K562 (cell line): ENCODE data around the gene CHAC1. TPM values are rescaled to one million over a fixed set of nuclear protein-coding genes. Genes with fewer than 3 reads are reported as not detected.

Experiments
- ATAC-seq: fragments of 200-7000 bp; cut with Tn5 transposase; 3 replicates; pipeline ENCODE4 v1.9.1; 2020; ENCODE audit warnings: moderate library complexity
- BruUV-seq: library from RNA; stranded (reverse); fragments of 400-500 nt; replicated peaks from 2 replicates; lab custom pipeline; 2021; lab: Mats Ljungman, UMichigan
- CTCF ChIA-PET: fragments of 300-600 bp; formaldehyde crosslinking; extraction: SDS; loops from one replicate; lab custom pipeline; 2021; ENCODE audit warnings: low intra/inter-chr PET ratio; lab: Yijun Ruan, JAX
- POLR2A ChIA-PET: fragments of 300-600, 350-650 bp; sonication (Branson Sonifier 250); formaldehyde crosslinking; extraction: SDS; loops from one replicate; lab custom pipeline; 2021; ENCODE audit warnings: antibody characterized with exemption, inconsistent platforms; lab: Yijun Ruan, JAX
- DNase-seq, 4 experiments: peaks; one replicate each; pipeline versions ENCODE4 v3.0.0 to v3.0.0-alpha.2; 2011 to 2018; ENCODE audit warnings: low spot score in 3 of 4, mixed read lengths in 3 of 4; ENCODE audit errors: extremely low read depth in 1 of 4
- FAIRE-seq: peaks from 2 replicates; lab custom pipeline; 2011; peaks lifted over from hg19 to GRCh38; lab: Jason Lieb, UNC
- H2AFZ ChIP-seq: 2 replicates; pipeline ENCODE4 v1.6.0; 2011; ENCODE audit warnings: low read depth, low read length, control low read depth, inconsistent platforms
- H3K27ac ChIP-seq: fragments of 200-600 bp; 3 replicates; pipeline ENCODE4 v1.8.0; 2011; ENCODE audit warnings: low read depth, mild to moderate bottlenecking, control low read depth, inconsistent platforms, low read length, moderate library complexity, mixed read lengths; ENCODE audit errors: extremely low read depth
- H3K27me3 ChIP-seq, 2 experiments: fragments of 300-600 bp in 1 of 2; 2 replicates in 1 of 2; 3 replicates in 1 of 2; pipeline versions ENCODE4 v1.6.0 to v1.8.0; 2011; ENCODE audit warnings: inconsistent platforms in 2 of 2, low read length in 2 of 2, mild to moderate bottlenecking in 1 of 2, mixed read lengths in 1 of 2, moderate library complexity in 1 of 2; ENCODE audit not compliant: control insufficient read depth in 2 of 2, insufficient read depth in 2 of 2
- H3K36me3 ChIP-seq: fragments of 300-600 bp; 3 replicates; pipeline ENCODE4 v1.8.0; 2011; ENCODE audit warnings: mild to moderate bottlenecking, low read length, inconsistent platforms; ENCODE audit not compliant: control insufficient read depth, insufficient read depth
- H3K4me1 ChIP-seq, 2 experiments: fragments of 200-600 bp in 1 of 2; replicated peaks in 1 of 2; 2 replicates in 1 of 2; 3 replicates in 1 of 2; pipeline versions ENCODE4 v1.5.1 to v1.8.0; 2011; ENCODE audit warnings: inconsistent platforms in 2 of 2, low read length in 2 of 2, mild to moderate bottlenecking in 1 of 2, mixed read lengths in 1 of 2, moderate library complexity in 1 of 2; ENCODE audit not compliant: control insufficient read depth in 2 of 2, insufficient read depth in 2 of 2
- H3K4me2 ChIP-seq: 2 replicates; pipeline ENCODE4 v1.6.1; 2011; ENCODE audit warnings: low read length, control low read depth, inconsistent platforms, mixed read lengths; ENCODE audit not compliant: insufficient read depth
- H3K4me3 ChIP-seq: fragments of 200-600 bp; sonication (generic), shearing (Covaris generic); 2 replicates; pipeline ENCODE4 v1.5.1; 2016; ENCODE audit warnings: control low read depth, inconsistent platforms
- H3K79me2 ChIP-seq: fragments of 200-600 bp; 3 replicates; pipeline ENCODE4 v1.8.0; 2011; ENCODE audit warnings: low read length, inconsistent platforms; ENCODE audit not compliant: control insufficient read depth, insufficient read depth
- H3K9ac ChIP-seq, 2 experiments: 2 replicates each; pipeline versions ENCODE4 v1.6.0 to v1.6.1; 2011; ENCODE audit warnings: low read depth in 2 of 2, low read length in 2 of 2, control low read depth in 1 of 2, inconsistent platforms in 1 of 2, mild to moderate bottlenecking in 1 of 2, mixed read lengths in 1 of 2; ENCODE audit not compliant: insufficient read depth in 1 of 2
- H3K9me1 ChIP-seq: one replicate; pipeline ENCODE4 v1.6.0; 2011; ENCODE audit warnings: inconsistent platforms, mild to moderate bottlenecking, low read length, moderate library complexity; ENCODE audit not compliant: control insufficient read depth, insufficient read depth
- H3K9me3 ChIP-seq: replicated peaks from 2 replicates; pipeline ENCODE4 v1.5.1; 2011; ENCODE audit warnings: low read depth, low read length, inconsistent platforms; ENCODE audit not compliant: control insufficient read depth, insufficient read depth
- H4K20me1 ChIP-seq: replicated peaks from 2 replicates; pipeline ENCODE4 v1.6.1; 2011; ENCODE audit warnings: low read length, inconsistent platforms, mixed read lengths; ENCODE audit not compliant: control insufficient read depth, insufficient read depth
- GTF2A2 ChIP-seq: IDR thresholded peaks from 2 replicates; pipeline ENCODE4 v1.6.1; 2016; ENCODE audit warnings: mild to moderate bottlenecking, missing genetic modification characterization, missing compliant biosample characterization
- SRSF1 ChIP-seq: fragments of 200-400 bp; formaldehyde crosslinking; IDR thresholded peaks from 2 replicates; pipeline ENCODE4 v1.6.1; 2017; ENCODE audit warnings: mild to moderate bottlenecking, low read depth, low read length, moderate library complexity
- WGBS: fragments of 100-300 bp; shearing (Covaris generic); methylation state at CpG from one replicate; pipeline ENCODE4 v1.1.6; 2016; ENCODE audit warnings: low coverage, mixed read lengths; ENCODE audit not compliant: insufficient coverage; ENCODE audit errors: missing lambda C conversion rate; 5-methylcytosine and 5-hydroxymethylcytosine counted together
- in situ Hi-C: fragments of 300-500 bp; cut with MboI; formaldehyde crosslinking; loops from 4 replicates; pipeline ENCODE4 v1.15.0; 2018; ENCODE audit warnings: inconsistent platforms, mixed read lengths
- intact Hi-C: fragments of 100-400 bp; cut with micrococcal nuclease; formaldehyde crosslinking; loops from 2 replicates; pipeline ENCODE4 v1.14.2; 2022
- polyA plus RNA-seq, 8 experiments: library from polyadenylated mRNA; depleted of rRNA in 4 of 8; stranded (reverse) in 5 of 8; unstranded in 3 of 8; fragments of >200 nt; fragmentation: Nextera tagmentation in 2 of 8; fragmentation: Illumina TruSeq in 1 of 8; extraction: Ambion mirVana in 2 of 8; extraction: Trizol in 1 of 8; gene quantifications; 2 replicates each; pipeline versions ENCODE4 v1.2.1 to v1.2.3, GENCODE V29; 2011 to 2014; ENCODE audit warnings: inconsistent platforms in 1 of 8, missing spikeins in 1 of 8
- total RNA-seq, 7 experiments: library from RNA; depleted of rRNA in 6 of 7; stranded (reverse); fragments of >200 nt in 6 of 7; fragmentation: Illumina TruSeq in 2 of 7; extraction: Trizol in 2 of 7; gene quantifications; 2 replicates each; pipeline versions ENCODE4 v1.2.1 to v1.2.3, GENCODE V29; 2011 to 2021; ENCODE audit warnings: low replicate concordance in 1 of 7
- TF ChIP-seq, protein P1 (sequence below): sonication (generic); formaldehyde crosslinking; IDR thresholded peaks from 2 replicates; pipeline ENCODE4 v1.8.0; 2022; ENCODE audit warnings: missing genetic modification reagents, mild to moderate bottlenecking, moderate library complexity, borderline replicate concordance
- TF ChIP-seq, protein P2 (sequence below): sonication (generic); formaldehyde crosslinking; IDR thresholded peaks from 2 replicates; pipeline ENCODE4 v1.8.0; 2023; ENCODE audit warnings: mild to moderate bottlenecking, missing genetic modification reagents

CHAC1 gene
- total and polyA plus RNA-seq, 9 of the 15 experiments (the other 6 are each of a cell fraction or from before 2014, with no cell fraction given) = 0.47 to 39.0 (median 7.5) TPM

DNA sequence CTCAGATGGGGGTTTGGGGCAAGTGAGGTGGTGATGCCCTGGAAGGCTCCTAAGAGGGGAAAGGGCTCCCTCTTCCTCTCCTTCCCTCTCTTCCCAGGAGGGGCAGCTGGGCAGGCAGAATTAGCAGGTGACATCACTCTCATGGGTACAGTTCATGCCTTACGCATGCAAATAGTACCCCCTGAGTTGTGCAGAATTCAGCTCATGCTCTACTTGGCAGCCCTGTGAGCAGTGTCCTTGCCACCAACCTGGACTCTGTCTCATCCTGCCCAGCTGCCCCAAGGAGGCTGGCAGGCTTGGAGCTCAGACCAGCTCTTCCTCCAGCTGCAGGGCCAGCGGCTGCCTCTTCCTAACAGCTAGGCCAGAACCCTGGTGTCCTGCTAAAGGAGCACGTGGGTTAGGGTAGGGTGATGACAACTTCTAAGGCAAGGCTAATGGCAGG, 3.3 kb downstream of the CHAC1 start:
- FAIRE-seq (no peak), ATAC-seq (no peak; the same call in 2 of the 3 replicates), DNase-seq (no peak)
- WGBS = 42% methylated on average over 3 of the region's 3 CpGs
- intact Hi-C loops (no loop called here), in situ Hi-C loops (no loop called here)
- H3K27ac ChIP-seq = no peak overlapping the region
- H3K27me3 ChIP-seq = no peaks in the 10 kb centered on the region; a peak in 1 of 5 replicates
- peaks cover 2% of the 10 kb centered on the region for H3K9me1 ChIP-seq
- H3K4me1 ChIP-seq = peaks cover 7 to 41% of the 10 kb centered on the region in 2 experiments; a peak in 4 of 5 replicates
- H3K79me2 ChIP-seq = peaks cover 9% of the 10 kb centered on the region; the same call in 2 of the 3 replicates
- no peaks in the 10 kb centered on the region; the same call in 2 of the 3 replicates for H3K36me3 ChIP-seq
- H3K9ac ChIP-seq = peak overlapping the region in 1 of 2 experiments; percentile 39; a peak in 1 of 4 replicates
- ChIA-PET POLR2A (interaction anchor here (0.6 to 3.1 kb wide), 9 partner anchors 8 to 925 kb away, joined by 3 to 16 read pairs (median 3); no protein-coding TSS in a partner anchor), CTCF (no interaction called here)
- no peaks in the 10 kb centered on the region for H3K9me3 ChIP-seq
- TF ChIP-seq, protein P1, sequence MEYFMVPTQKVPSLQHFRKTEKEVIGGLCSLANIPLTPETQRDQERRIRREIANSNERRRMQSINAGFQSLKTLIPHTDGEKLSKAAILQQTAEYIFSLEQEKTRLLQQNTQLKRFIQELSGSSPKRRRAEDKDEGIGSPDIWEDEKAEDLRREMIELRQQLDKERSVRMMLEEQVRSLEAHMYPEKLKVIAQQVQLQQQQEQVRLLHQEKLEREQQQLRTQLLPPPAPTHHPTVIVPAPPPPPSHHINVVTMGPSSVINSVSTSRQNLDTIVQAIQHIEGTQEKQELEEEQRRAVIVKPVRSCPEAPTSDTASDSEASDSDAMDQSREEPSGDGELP (CRISPR knock-in tag) = peak; percentile 26; the same call in 1 of the 2 replicates
- TF ChIP-seq GTF2A2 (tag) (no peak), SRSF1 (no peak)
- TF ChIP-seq, protein P2, sequence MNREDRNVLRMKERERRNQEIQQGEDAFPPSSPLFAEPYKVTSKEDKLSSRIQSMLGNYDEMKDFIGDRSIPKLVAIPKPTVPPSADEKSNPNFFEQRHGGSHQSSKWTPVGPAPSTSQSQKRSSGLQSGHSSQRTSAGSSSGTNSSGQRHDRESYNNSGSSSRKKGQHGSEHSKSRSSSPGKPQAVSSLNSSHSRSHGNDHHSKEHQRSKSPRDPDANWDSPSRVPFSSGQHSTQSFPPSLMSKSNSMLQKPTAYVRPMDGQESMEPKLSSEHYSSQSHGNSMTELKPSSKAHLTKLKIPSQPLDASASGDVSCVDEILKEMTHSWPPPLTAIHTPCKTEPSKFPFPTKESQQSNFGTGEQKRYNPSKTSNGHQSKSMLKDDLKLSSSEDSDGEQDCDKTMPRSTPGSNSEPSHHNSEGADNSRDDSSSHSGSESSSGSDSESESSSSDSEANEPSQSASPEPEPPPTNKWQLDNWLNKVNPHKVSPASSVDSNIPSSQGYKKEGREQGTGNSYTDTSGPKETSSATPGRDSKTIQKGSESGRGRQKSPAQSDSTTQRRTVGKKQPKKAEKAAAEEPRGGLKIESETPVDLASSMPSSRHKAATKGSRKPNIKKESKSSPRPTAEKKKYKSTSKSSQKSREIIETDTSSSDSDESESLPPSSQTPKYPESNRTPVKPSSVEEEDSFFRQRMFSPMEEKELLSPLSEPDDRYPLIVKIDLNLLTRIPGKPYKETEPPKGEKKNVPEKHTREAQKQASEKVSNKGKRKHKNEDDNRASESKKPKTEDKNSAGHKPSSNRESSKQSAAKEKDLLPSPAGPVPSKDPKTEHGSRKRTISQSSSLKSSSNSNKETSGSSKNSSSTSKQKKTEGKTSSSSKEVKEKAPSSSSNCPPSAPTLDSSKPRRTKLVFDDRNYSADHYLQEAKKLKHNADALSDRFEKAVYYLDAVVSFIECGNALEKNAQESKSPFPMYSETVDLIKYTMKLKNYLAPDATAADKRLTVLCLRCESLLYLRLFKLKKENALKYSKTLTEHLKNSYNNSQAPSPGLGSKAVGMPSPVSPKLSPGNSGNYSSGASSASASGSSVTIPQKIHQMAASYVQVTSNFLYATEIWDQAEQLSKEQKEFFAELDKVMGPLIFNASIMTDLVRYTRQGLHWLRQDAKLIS (CRISPR knock-in tag) = peak; percentile 52; the same call in 1 of the 2 replicates
- H3K4me3 ChIP-seq = no peak overlapping the region
- peaks cover 5% of the 10 kb centered on the region; the same call in 1 of the 2 replicates for H4K20me1 ChIP-seq
- H2AFZ ChIP-seq = no peak overlapping the region
- H3K4me2 ChIP-seq = no peak overlapping the region
- no TSS peak for BruUV-seq
